AML-193 (cell line): ENCODE results near the gene RPTN.
"Not testable (repeated sequence)": the region's sequence is repeated elsewhere in the genome, so short reads cannot be mapped to it uniquely, and the experiment has no call there.

ENCODE experiments used
- DNase-seq, 2 experiments: peaks; one replicate each; lab custom pipeline; 2025; lab: John Stamatoyannopoulos, UW

The RPTN gene

DNA sequence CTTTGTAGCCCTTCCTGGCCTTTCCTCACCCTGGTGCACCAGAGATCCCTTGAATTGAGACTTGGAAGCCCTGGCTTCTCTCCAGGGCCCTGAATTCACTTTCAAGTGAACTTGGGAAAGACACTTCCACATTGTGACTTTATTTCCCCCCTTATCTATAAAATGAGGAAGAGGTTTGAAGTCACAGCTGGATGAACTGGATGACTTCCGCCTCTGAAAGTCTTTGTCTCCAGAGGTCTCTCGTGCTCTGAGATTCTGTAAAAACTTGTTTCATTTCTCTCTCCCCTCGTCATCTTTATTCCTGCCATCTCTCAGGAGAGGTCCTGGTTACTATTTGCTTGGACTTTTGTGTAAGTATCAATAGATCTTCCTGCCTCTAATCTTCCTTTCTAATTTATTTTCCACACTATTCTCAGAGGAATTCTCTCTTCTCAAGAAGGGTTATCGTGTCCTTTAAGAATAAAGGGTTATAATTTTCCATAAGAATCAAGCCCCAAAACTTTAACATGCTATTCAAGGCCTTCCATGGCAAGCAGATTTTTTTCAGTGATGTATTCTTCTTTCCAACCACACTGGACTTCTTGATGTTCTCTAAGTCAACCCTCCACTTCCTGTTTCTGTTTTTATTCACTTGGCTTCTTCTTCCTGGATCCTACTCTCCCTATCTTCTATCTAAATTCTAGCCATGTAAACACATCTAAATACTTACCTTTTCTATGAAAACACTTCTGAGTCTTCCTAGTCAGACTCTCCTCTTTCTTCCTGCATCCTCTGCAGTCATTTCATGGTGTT lies 6.5 kb upstream of the RPTN start:
- DNase-seq, result no peak

DNA sequence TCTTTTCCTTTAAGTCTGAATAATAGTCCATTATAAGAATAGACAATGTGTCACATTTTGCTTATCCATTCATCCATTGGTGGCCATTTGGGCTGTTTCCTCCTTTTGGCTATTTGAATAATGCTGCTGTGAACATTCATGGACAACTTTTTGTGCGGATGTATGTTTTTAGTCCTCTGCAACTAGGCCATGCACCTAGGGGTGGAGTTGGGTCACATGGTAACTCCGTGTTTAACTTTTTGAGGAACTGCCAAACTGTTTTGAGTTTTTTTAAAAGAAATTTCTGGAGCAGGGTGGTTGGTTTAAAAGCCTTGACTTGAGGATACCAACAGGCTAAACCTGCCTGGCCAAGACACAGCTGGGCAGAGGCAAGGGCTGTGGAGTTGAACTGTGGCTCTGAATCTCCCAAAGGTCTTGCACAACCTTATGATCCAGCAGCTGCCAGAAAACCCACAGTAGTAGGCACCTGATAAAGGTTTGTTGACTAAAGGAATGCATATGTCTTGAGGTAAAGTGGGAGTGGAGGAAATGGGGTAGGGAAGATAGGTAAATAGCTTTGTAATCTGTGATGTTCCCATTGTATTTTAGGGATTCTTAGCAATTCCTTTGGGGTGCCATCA lies 5.6 kb upstream of the RPTN start:
- no peak for DNase-seq

DNA sequence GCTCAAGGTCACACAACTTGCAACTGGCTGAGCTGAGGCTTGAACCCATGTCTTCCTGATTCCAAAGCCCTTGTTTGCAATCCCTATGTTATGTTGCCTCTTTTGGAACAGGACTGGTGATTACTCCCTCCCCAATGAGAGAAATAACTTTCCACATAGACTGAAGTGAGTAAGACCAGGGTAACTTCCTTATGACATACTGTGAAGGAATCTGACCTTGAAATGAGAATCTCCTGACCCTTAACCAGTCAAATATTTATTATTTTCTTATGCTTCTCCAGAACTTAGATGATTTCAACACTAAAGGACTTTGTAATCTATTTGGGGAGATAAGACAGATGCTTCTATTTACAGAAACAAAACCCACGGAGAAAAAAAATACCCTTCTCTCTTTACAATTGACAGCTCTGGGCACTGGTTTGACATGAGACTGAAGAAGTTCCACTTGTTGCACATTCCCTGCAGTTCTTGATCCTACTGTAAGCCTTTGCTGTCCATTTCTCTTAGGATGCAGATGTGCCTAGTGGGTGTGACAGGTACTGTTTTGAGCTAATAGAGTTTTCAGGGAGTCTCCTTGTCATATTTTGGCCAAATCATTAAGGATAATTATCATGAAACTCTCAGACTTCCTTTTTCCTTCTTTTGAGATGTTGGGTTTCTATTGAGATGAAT lies 3.9 kb upstream of the RPTN start:
- no peak for DNase-seq

DNA sequence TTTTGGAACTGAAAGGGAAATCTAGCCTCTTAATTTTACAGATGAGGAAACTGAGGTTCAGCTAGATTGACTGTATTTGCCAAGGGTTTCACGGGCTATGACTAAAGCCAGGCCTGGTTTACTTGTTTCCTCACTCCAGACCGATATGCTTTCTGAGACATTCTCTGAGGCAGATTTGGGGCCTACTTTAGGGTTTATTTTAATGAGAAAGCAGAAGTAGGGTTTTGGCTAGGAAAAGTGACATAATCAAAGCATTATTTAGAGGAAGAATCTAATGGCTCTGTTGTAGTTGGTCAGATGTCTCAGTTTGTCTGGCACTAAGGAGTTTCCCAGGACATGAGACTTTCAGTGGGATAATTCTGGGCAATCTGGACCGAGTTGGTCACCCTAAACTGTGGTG lies 1.5 kb upstream of the RPTN start:
- peak in 1 of 2 experiments; percentile 8 for DNase-seq

DNA sequence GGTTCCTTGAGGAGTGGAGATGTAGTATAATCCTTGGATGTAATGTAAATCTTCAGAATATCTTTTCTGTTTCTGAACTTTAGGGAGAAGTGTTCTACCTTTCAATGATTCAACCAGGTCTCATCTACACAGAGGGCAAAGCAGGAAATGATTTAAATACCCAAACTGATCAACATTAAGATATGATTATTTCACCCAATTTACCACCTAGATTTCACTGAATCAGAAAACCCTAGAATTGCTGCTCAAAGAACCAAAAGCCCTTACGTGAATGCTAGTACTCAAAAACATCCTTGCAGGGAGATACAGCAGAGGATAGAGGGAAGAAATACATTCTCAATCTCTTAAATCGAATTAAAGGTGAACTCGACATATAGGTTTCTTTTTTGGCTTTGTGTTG lies 5.0 kb downstream of the RPTN start:
- DNase-seq, result no peak

DNA sequence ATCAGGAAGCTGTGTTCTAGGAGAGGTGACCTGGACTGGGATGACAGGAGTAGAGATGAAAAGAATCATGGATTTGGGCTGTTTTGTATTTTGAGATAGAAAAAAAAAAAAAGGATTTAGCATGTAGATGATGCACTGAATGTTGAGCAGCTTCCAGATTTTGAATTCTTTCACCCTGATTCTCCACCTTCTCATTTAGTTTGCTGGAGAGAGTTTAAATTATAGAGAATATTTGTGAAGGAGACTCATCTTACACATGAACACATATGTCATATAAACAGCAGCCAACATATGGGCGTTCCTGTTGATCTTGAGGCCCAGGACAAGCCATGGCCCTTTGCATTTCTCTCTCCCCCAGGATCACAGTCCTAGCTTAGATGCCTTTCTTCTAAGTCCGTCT lies 7.4 kb downstream of the RPTN start:
- DNase-seq, result no peak

DNA sequence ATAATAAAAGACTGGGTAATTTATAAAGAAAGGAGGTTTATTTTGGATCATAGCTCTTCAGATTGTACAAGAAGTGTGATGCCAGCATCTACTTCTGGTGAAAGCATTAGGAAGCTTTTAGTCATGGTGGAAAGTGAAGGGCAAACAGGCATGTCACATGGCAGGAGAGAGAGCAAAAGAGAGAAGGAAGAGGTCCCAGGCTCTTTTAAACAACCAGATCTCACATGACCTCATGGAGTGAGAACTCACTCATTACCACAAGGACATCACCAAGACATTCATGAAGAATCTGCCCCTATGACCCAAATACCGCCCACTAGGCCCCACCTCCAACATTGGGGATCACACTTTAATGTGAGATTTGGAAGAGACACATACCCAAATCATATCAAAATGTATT lies 10.0 kb downstream of the RPTN start:
- DNase-seq, result no peak

DNA sequence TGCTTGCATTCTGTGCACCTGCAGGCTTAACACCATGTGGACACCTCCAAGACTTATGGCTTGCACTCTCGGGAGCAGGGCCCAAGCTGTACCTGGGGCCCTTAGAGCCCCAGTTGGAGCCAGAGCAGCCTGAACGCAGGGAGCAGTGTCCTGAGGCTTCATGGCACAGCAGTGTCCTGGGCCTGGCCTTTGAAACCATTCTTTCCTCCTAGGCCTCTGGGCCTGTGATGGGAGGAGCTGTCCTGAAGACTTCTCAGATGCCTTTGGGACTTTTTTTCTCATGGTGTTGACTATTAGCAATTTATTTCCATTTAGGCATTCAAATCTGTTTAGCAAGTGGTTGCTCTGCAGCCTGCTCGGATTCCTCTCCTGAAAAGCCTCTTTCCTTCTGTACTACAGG lies 11.0 kb downstream of the RPTN start:
- DNase-seq, result no peak

DNA sequence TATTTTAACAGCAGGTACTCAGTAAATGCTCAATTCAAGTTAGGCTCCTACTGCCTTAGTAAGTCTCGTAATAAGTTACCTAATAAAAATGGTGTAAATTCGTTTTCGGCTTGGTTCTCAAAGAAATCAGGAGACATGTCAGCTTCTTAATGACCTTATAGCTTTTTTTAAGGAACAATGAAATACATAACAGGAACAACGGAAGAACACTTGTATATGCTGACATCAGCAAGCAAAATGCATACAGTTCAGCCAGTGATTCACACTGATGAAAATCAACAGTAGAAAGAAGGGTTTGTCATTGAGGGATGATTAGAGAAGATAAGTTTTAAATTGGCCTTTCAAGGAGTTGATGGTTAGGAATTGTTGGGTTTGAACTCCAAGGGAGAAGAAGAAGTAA lies 13.3 kb downstream of the RPTN start:
- DNase-seq, result no peak

DNA sequence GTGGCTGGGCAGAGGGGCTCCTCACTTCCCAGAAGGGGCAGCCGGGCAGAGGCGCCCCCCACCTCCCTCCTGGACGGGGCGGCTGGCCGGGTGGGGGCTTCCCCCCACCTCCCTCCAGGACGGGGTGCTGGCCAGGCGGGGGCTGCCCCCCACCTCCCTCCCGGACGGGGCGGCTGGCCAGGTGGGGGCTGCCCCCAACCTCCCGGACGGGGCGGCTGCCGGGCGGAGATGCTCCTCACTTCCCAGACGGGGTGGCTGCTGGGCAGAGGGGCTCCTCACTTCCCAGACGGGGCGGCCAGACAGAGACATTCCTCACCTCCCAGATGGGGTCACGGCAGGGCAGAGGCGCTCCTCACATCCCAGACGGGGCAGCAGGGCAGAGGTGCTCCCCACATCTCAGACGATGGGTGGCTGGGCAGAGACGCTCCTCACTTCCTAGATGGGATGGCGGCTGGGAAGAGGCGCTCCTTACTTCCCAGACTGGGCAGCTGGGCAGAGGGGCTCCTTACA lies 14.3 kb downstream of the RPTN start:
- not testable (repeated sequence) for DNase-seq

DNA sequence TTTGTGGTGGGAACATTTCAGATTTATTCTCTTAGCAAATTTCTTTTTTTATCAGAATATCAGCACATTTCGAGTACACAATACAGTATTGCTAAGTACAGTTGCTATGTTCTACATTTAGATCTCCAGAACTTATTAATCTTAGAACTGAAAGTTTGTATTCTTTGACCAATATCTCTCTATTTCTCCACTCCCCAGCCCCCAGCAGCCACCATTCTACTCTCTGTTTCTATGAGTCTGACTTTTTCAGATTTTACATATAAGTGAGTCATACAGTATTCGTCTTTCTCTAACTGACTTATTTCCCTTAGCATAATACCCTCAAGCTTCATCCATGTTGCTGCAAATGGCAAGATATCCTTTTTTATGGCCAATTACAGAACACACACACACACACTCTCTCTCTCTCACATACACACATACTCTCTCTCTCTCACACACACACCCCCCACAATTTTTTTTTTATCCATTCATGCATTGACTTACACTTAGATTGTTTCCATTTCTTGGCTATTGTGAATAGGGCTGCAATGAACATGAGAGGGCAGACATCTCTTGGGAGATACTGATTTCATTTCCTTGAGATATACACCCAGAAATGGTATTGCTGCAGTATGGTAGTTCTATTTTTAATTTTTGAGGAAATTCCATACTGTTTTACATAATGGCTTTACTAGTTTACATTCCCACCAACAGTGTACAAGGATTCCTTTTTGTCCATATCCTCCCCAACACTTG lies 15.7 kb downstream of the RPTN start:
- DNase-seq, result no peak

DNA sequence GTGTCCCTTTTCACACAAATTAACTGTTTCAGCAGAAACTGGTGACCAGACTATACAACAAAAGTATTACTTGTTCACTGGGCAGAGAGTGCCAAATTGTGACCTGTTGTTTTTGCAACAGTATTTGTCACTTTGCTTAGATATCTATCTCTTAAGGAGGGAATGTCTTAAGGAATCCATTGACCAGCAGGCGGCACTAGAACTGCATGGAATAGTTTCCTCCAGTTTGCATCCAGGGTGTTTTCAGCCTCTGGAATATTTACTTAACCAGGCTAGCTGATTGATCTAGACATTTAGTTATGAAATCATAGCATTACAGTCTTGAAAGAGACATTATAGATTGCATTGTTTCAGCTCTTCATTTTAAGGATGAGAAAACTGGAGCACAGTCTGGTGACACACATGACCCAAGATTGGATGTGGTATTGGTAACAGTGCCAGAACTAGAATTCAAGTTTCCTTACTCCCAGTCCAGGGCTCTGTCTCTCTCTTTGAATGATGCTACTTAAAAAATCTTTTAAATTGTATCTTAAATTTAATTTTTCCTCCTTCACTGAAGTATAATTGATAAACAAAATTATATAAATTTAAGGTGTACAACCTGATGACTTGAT lies 16.9 kb downstream of the RPTN start:
- peak; percentile 16 to 31 for DNase-seq

DNA sequence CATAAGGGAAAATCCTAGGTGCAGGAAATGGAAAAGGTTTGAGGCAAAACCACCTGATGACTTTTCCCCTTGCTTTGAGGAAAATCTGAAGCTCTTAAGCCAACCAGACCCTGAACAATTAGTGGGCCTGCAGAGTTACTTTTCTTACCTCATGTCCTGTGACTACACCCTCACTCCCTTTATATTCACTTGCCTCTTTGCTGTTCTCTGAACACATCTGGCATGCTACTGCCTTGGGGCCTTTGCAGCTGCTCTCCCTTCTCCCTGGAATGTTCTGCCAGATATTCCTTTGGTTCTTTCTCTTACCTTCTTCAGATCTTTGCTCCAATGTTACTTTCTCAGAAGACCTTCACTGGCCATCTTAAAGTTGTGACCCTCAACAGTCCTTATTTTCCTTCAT lies 21.8 kb downstream of the RPTN start:
- no peak for DNase-seq

DNA sequence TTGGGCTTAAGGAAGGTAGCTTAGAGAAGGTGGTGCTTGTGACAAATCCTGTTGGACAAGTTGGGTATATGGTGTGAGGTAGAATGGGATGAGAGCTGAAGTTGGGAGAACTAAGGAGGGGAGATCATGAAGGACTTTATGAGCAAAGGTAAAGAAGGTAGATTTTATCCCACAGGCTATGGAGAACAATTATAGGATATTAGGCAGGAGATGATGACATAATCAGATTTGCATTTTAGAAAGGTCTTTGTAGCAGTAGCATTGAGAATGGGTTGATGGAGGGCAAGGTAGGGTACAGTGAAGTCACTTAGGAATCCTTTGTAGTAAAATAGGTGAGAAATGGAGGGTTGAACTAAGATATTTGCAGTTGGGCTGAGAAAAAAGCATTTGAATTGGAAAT lies 28.8 kb downstream of the RPTN start:
- DNase-seq, result no peak

DNA sequence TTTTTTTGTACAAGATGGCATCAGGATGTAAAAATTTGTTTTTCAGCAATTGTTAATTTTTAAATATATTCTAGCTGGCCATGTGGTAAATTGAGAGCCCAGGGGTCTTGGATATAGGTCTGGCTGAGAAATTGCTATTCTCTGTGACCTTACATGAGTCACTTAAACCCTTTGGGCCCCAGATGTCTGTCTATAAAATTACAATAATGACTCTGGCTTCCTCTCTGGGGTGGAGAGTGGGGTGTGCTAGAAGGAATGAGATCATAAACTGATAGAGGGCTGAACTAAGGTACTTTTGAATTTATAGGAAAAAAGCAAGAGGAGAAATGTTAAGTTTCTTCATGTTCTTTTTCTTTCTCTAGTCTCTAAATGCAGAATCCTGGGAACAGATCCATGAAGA lies 31.4 kb downstream of the RPTN start:
- no peak for DNase-seq

DNA sequence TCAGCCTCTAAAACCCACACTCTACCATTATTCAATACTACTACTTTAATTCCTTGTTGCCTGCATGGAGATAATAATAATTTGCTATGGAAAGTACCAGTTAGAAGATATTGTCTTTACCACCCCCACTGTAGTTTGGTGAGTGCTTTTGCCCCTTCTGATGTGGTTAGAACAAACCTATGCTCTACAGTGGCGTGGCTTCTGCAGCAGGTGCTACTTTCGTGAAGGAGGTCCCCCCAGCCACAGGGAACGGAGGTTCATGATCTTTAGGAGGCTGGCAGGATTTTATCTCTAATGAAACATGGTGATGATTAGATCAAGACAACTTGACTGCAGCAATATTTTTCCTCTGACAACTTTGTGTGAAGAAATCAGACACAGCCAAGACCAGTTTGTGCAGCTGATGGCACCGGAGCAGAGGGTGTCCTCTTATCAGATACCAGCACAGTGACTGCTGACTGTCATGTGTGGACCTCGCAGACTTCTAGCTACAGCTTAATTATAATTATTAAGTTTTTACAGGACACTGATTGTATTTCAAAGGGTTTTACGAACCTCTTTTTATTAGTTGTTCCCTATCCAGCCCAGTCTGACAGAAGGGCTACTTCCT lies 33.1 kb downstream of the RPTN start:
- DNase-seq, result no peak

DNA sequence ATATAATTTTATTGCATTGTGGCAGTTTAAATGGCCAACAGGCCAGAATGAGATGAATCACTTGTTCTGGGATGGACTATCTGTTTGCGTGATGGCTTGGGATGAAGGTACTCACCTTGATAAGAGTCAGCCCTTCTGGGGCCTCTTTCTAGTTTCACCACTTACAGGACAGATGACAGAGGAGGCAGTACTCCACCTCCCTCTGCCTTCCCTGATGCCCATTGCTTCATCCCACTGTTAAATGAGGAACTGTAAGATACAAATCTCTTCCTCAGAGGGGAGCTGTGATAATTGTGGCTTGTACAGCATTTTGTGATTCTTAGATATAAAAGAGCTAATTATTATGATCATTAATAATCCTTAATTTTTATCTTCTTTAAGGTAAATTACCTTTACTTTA lies 40.1 kb downstream of the RPTN start:
- no peak for DNase-seq

DNA sequence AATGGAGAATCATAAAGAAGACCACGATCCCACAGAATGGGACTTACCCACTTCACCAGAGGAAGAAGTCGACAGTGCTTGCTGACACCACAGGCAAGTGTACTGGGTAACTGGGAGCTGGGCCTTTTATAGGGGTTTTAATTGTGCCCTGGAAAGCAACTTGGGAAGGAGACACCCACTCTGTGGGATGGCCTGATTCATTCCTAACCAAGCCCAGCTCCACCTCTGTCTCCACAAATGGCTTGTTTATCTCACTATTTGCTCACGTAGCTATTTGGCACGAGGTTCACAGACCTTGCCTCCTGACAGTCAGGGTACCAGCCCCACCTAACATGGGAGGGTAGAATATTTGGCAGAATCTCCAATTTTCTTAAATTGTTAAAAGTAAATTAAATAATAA lies 43.7 kb downstream of the RPTN start, which contains the start of gene TCHH:
TCHH (minus strand) TSS at position 101 of the 400 bp plus-strand sequence. CDS start 1,364 bp downstream, outside the sequence.
- DNase-seq, result no peak

DNA sequence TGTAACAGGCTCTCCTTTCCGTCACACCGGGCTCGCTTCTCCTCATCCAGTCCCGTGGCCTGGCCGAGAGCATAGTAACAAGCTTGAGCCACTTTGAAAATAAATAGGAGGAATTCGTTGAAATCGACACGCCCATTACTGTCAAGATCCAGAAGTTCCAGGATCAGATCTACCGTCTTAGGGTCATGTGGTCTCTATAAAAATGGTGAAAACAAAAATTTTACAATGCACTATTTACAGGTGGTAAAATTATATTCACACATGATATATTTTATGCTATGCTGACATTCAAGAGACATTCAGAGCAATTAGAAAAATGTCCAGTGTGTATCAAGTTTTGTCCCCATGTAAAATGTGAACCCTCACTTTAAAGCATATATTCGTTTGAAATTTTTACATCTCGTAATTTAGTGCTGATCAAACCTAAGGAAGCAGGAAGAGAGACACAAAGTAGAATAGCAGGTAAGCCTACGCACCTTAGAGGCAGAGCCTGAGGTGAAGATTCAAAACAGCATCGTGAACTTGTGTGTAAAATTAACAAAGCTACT lies 46.1 kb downstream of the RPTN start:
- DNase-seq, result no peak

DNA sequence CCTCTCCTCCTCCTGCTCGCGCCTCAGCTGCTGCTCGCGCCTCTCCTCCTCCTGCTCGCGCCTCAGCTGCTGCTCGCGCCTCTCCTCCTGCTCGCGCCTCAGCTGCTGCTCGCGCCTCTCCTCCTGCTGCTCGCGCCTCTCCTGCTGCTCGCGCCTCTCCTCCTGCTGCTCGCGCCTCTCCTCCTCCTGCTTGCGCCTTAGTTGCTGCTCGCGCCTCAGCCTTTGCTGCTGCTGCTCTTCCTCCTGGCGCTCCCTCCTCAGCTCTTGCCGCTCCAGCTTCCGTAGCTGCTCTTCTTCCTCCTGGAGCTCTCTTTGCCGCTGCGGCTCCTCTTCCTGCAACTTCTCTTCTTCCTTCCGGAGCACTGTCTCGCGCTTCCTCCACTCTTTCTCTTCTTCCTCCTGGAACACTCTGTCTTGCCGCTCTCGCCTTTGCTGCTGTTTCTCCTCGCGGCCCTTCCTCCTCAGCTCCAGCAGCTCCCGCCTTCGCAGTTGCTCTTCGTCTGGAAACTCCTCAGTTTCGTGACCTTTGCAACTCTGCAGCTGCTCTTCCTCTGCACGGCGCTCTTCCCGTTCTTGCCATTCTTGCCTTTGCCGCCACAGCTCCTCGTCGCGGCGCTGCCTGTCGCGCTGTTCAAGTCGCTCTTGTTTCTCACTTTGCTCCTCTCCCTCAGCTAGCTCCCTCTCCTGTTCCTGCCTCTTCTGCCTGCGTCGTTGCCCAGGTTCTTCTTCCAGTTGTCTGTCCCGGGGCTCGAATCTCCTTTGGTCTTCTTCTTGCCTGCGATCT lies 46.7 kb downstream of the RPTN start:
- no peak for DNase-seq
